ES-I3 (cell line): Measurements from ENCODE around the gene DOK4.
"Not testable (repeated sequence)": the region's sequence is repeated elsewhere in the genome, so short reads cannot be mapped to it uniquely, and the experiment has no call there.

ENCODE experiments used
- H3K36me3 ChIP-seq: 2 replicates; pipeline ENCODE4 v1.6.1; 2013; ENCODE audit warnings: mild to moderate bottlenecking, low read length, control low read depth, moderate library complexity; ENCODE audit not compliant: insufficient read depth
- H3K4me1 ChIP-seq: 2 replicates; pipeline ENCODE4 v1.6.1; 2013; ENCODE audit warnings: mild to moderate bottlenecking, control low read depth, low read length; ENCODE audit not compliant: insufficient read depth
- H3K9ac ChIP-seq: 2 replicates; pipeline ENCODE4 v1.6.1; 2013; ENCODE audit warnings: low read depth, mild to moderate bottlenecking, low read length, moderate library complexity
- H3K9me3 ChIP-seq: 2 replicates; pipeline ENCODE4 v1.6.1; 2013; ENCODE audit warnings: mild to moderate bottlenecking, low read length, moderate library complexity; ENCODE audit not compliant: control insufficient read depth, insufficient read depth

DOK4 gene

GRCh38 chr16:57471209-57471608 lies 15.1 kb downstream of the DOK4 start:
- no peak overlapping the region for H3K9ac ChIP-seq
- peaks cover 12% of the 10 kb centered on the region for H3K36me3 ChIP-seq
- peaks cover 17% of the 10 kb centered on the region for H3K4me1 ChIP-seq
- H3K9me3 ChIP-seq = no peaks in the 10 kb centered on the region

GRCh38 chr16:57470711-57471110 lies 15.6 kb downstream of the DOK4 start:
- Histone ChIP-seq H3K36me3 (peaks cover 15% of the 10 kb centered on the region), H3K9ac (no peak overlapping the region), H3K9me3 (no peaks in the 10 kb centered on the region), H3K4me1 (peaks cover 14% of the 10 kb centered on the region)

DNA sequence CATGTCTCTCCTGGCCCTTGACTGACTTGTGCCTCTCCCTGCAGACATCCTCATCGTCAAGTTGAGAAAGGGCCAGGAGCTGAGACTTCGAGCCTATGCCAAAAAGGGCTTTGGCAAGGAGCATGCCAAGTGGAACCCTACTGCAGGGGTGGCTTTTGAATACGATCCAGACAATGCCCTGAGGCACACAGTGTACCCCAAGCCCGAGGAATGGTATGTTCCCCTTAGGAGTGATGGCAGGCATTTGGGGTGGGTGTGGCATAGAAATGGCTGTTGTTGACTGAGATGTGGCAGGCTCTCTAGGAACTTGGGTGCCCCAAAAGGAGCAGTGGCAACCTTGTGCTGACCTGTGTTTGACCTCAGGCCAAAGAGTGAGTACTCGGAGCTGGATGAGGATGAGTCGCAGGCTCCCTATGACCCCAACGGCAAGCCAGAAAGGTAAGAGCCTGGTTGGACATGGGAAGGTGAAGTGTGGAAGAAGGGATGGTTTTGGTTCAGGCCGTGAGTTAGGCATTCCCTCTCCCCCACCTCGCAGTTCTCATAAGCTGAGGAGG lies 16.3 kb downstream of the DOK4 start:
- no peaks in the 10 kb centered on the region for H3K9me3 ChIP-seq
- H3K4me1 ChIP-seq = peaks cover 14% of the 10 kb centered on the region
- peaks cover 15% of the 10 kb centered on the region for H3K36me3 ChIP-seq
- H3K9ac ChIP-seq = no peak overlapping the region

- no peak overlapping the region for H3K9ac ChIP-seq
- H3K4me1 ChIP-seq = peaks cover 14% of the 10 kb centered on the region
- no peaks in the 10 kb centered on the region for H3K9me3 ChIP-seq
- peaks cover 15% of the 10 kb centered on the region for H3K36me3 ChIP-seq
Observed at GRCh38 chr16:57469046-57469445, 17.2 kb downstream of the DOK4 start.

- Histone ChIP-seq H3K9me3 (no peaks in the 10 kb centered on the region), H3K36me3 (peaks cover 15% of the 10 kb centered on the region), H3K4me1 (peaks cover 14% of the 10 kb centered on the region), H3K9ac (no peak overlapping the region)
Observed at GRCh38 chr16:57468346-57468745, 17.9 kb downstream of the DOK4 start.

- no peak overlapping the region for H3K9ac ChIP-seq
- no peaks in the 10 kb centered on the region for H3K4me1 ChIP-seq
- no peaks in the 10 kb centered on the region for H3K9me3 ChIP-seq
- H3K36me3 ChIP-seq = peaks cover 13% of the 10 kb centered on the region
Observed at GRCh38 chr16:57464523-57464922, 21.8 kb downstream of the DOK4 start.

DNA sequence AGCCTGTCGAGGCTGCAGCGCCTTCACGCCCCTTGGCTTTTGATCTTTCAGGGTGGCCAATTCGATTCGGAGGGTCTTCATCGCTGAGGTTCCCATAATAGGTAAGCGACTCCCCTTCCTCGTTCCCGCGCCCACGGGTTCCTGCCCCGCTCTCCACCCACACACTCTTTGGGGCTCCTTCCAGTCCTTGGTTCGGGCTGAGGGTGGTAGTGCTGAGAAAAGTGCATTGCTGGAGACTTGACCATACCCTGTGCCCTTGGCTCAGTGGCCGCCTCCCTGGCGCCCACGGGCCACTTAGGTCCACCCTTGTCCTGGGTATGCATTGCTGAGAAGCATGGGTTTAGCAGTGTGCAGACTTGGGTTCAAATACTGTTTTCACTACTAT lies 23.3 kb downstream of the DOK4 start:
- Histone ChIP-seq H3K9me3 (no peaks in the 10 kb centered on the region), H3K9ac (peak overlapping the region; percentile 63), H3K4me1 (no peaks in the 10 kb centered on the region), H3K36me3 (peaks cover 14% of the 10 kb centered on the region)

- peaks cover 15% of the 10 kb centered on the region for H3K36me3 ChIP-seq
- H3K4me1 ChIP-seq = no peaks in the 10 kb centered on the region
- no peaks in the 10 kb centered on the region for H3K9me3 ChIP-seq
- H3K9ac ChIP-seq = peak within 1 kb of the TSS; percentile 63
Observed at GRCh38 chr16:57462209-57462977, 23.9 kb downstream of the DOK4 start, which contains the start of gene POLR2C. Gene POLR2C, plus strand, starts transcription at chr16:57462679. Its CDS starts 46 bp downstream, at chr16:57462725.

DNA sequence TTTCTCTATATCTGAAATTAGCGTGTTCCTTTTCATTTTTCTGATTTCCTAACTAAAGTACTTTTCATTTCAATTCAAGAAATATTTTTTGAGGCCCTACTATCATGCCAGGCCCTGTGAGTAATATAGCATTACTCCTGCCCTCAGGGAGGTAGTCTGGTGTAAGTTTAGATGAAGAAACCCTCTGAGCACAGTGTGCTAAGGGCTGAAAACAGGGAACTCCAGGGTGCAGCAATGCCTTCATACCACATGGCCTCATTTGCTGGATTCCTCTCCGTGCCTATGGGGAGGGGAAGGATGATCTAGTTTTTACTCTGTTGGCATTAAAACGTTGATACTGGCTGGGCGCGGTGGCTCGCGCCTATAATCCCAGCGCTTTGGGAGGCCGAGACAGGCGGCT lies 34.3 kb downstream of the DOK4 start:
- H3K9me3 ChIP-seq = no peaks in the 10 kb centered on the region
- peaks cover 3% of the 10 kb centered on the region for H3K36me3 ChIP-seq
- H3K9ac ChIP-seq = no peak overlapping the region
- no peaks in the 10 kb centered on the region for H3K4me1 ChIP-seq

DNA sequence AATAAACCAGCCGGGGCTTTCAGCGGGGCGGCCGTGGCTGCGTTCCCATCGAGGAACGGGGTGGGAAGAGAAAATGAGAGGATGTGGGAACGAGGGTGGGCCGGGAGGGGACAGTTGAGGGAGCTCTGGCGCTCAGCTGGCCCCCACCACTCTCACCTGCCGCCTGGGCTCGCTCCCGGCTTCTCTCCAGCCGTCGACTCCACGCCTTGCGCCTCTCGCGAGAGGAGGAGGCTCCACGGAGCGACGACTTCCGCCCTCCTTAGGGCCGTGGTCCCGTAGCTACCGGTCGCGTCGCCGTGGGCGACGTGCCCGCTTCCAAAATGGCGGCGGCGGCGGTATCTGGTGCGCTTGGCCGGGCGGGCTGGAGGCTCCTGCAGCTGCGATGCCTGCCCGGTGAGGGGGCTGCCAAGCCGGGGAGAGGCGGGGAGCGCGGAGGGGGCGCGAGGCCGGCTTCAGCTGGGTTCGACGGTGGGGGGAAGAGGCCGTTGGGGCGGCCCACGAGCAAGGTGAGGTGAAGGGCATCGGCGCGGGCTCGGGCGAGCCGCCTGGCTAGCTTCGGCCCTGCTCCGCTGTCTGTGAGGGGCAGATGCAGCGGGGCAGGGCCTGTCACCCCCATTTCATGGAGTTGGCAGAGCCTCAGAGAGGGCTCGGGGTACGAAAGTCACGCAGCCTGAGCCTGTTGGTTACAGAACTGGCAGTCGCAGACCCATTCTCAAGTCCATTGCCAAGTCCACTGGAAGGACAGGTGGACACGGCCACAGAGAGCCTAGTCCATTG lies 38.9 kb downstream of the DOK4 start, which contains the start of the genes CIAPIN1 and COQ9:
Gene CIAPIN1 (minus strand): TSS at position 200 of the 777 bp plus-strand sequence. CDS start 6,457 bp downstream, outside the sequence.
Gene COQ9 (plus strand): TSS at position 294 of the 777 bp plus-strand sequence. CDS start 27 bp downstream, at position 321.
- no peaks in the 10 kb centered on the region for H3K4me1 ChIP-seq
- H3K9me3 ChIP-seq = no peaks in the 10 kb centered on the region
- H3K36me3 ChIP-seq = no peaks in the 10 kb centered on the region
- peak within 1 kb of the TSS; percentile 84 for H3K9ac ChIP-seq

DNA sequence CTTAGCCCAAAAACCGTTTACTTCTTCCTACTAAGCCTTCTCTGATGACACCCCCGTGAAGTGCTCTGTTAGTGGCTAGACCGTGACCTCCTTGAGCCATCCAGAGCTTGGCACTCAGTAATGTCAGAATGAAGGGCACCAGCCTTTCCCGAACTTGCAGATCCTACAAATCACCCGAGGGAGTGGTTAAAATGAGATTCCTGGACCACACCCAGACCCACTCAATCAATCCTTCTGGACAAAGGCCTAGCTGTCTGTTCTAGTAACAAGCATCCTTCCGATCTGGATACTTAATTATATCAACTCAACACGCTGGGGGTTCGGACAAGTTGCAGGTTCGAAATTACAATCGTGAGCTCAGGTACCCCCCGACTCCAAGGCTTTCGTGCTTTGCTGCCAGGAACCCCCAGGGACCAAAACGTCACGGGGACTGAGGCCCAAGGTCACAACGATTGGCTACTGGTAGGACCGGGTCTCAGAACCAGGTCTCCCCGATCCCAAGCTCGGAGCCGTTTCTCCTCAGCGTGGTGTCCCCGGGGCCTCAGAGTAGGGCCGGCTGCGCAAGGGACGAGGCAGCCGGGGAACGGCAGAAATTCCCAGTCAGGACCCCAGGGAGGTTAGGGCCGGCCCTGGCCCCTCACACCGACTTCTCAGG lies 39.6 kb downstream of the DOK4 start:
- H3K36me3 ChIP-seq = no peaks in the 10 kb centered on the region
- H3K9ac ChIP-seq = peak overlapping the region; percentile 84
- H3K9me3 ChIP-seq = no peaks in the 10 kb centered on the region
- H3K4me1 ChIP-seq = no peaks in the 10 kb centered on the region

GRCh38 chr16:57445510-57445909 lies 40.8 kb downstream of the DOK4 start:
- no peak overlapping the region for H3K9ac ChIP-seq
- no peaks in the 10 kb centered on the region for H3K4me1 ChIP-seq
- H3K9me3 ChIP-seq = peaks cover 6% of the 10 kb centered on the region
- peaks cover 6% of the 10 kb centered on the region; the same call in 1 of the 2 replicates for H3K36me3 ChIP-seq

- H3K4me1 ChIP-seq = no peaks in the 10 kb centered on the region
- peaks cover 8% of the 10 kb centered on the region; the same call in 1 of the 2 replicates for H3K36me3 ChIP-seq
- peaks cover 8% of the 10 kb centered on the region for H3K9me3 ChIP-seq
- H3K9ac ChIP-seq = no peak overlapping the region
Observed at GRCh38 chr16:57444711-57445110, 41.6 kb downstream of the DOK4 start.

GRCh38 chr16:57440551-57440950 lies 45.7 kb downstream of the DOK4 start:
- H3K9me3 ChIP-seq, H3K4me1 ChIP-seq, H3K9ac ChIP-seq: not testable (repeated sequence)
- peaks cover 16% of the 10 kb centered on the region for H3K36me3 ChIP-seq
